NOMO-1 treated with DMSO at 0.1 percent for 48 hours (cell line): ENCODE measurements around the gene CFAP100.

Source experiments
- DNase-seq: peaks from one replicate; lab custom pipeline; 2025; ENCODE audit not compliant: unreplicated experiment; lab: John Stamatoyannopoulos, UW

Gene CFAP100

DNA sequence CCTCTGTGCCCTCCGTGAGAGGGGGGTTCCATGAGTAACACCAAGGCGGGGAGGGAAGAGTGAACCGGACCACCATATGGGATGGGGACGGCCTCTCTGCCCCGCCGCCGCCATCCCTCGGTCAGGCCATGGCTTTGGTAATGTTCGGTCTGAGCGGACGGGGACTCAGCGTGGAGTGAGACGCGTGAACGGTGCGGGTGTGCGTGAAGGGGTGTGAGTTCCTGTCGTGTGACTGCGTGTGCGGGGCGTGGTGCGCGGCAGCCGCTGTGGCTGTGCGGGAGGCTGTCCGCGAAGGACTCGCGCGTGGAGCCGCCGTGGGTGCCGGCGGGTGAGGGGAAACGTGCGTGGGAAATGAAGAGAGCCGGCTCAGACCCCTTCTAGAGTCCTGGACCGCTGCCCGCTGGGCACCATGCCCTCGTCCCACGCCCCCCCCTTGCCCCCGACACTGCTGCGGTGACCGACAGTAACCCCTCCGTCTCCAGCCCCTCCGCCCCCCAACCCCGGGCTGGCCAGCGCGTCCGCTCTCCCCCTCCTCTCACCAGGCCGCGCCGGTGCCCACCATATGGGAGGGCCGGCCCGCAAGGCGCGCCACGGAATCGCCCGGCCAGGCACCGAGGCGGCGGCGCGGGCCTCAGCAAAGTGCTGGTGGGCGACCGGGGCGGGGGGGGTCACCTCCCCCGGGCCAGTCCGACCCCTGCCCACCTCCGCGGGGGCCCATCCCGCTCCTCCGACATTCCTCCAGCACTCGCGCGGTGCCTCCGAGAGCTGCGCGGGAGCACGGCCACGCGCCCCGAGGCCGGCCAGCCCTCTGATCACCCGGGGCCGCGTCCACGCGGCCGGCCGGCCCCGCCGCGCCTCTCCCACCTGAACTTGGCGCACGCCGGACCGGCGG lies 38.1 kb upstream of the CFAP100 start:
- DNase-seq: no peak

DNA sequence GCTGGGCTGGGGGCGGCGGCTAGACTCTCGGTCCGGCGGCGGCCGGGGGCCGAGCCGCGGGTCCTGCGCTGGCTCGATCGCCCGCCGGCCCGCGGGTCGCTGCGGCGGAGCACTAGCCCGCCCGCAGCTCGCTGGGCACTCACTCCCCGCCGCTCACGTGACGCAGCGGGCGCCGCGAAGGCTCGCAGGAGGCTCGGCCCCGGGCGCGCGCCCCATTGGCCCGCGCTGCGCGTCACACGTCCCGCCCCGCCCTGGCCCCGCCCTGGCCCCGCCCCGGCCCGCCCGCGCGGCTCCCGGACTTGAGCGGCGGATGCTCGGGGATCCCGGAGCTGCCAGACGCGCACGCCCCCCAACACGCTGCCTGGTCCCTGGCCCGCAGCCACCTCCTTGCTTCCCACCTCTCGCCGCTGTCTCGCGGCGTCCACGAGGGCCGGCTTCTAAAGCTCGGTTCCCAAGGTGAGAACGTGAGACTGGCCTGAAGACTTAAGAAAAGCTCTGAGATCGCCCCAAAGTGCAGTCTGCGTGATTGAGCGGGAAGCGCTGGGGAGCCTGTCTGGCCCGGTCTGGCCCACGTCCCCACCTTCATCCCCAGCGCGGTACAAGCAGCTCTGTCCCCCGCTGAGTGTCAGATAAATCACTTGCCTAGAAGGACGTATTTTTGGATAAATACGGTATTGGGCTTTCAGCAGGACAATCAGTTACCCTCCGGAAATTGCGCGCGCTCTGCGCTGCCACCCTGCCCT lies 37.2 kb upstream of the CFAP100 start, which contains the start of gene KLF15:
Gene KLF15, minus strand, starts transcription at position 114 of the 743 bp plus-strand sequence. CDS start 4,486 bp downstream, outside the sequence.
- peak; percentile 58 for DNase-seq

DNA sequence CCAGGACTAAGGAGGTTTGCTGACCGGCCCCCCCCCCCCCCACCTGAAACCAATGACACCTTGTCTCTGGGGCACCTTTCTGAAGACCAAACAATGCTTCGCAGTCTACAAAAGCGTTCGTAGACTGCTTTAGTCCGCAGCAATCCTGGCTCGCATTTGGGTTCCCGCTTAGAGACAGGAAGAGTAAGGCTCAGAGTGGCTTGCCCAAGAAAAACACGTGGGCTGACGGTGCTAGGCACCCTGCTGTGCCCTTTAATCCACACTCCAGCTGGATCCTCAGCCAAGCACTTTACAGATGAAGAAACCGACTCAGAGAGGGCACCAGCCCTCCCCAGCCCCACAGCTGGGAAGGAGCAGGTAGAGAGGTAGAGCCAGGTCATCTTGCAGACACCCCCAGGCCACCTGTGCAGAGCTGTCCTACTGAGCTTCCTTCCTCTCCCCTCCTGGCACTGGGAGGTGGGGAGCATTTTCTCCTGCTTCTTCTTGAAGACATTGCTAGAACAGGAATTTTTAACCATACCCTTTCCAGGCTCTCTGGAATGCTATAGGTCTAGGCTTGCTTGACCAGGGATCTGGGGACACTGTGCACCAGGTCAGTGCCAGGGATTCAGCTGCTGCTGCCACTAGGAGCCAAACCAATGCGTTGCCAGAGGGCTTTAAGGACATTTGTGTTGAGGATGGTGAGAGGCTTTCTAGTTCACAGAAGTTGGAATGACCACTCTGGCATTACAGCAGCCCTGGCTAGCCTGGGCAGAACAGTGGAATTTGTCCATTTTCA lies 36.5 kb upstream of the CFAP100 start:
- no peak for DNase-seq

DNA sequence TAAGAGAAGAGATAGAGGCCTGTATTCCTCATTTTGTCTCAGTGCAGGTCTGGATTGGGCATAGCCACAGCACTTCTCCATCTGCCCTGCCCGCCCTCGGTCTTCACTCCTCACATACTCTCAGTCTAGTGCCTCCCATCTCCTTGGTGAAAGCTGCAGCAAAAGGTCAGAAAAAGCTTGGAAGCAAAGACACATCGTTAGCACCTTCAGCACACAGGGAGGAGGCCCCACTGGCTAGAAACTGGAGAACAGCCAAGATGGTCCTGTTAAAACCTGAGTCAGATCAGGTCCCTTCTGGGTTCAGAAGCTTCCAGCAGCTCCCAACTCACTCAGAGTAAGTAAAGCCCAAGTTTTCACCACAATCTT lies 35.9 kb upstream of the CFAP100 start:
- DNase-seq: no peak

DNA sequence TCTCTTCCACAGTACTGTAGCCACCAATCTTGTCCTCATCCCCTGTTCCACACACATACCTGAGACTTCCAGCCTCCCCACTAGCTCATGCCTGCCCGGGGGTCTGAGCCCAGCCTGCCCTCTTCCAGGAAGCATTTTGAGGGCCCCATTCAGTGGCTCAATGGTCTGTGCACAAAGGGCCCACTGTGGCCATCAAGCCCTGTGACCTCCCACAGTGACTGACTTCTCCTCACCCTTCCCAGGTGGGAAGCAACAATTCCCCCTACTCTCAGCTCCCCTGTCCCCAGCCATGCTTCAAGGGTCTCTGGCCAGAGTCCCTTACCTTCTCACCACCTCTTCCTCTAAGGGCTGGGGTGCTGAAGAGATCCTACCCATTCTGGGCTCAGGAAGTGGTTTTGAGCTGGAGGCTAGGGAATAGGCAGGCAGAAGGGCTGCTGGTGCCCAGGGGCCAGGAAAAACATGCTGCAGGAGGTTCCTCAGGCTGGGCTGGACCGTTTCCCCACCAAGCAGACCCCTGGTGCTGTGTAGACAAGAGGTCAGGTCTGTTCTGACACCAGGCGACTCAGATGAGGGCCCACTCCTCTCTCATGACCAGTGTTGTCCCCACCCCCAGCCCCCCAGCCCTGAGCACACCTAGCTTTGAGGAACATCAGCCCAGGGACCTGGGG lies 34.5 kb upstream of the CFAP100 start:
- DNase-seq: no peak

DNA sequence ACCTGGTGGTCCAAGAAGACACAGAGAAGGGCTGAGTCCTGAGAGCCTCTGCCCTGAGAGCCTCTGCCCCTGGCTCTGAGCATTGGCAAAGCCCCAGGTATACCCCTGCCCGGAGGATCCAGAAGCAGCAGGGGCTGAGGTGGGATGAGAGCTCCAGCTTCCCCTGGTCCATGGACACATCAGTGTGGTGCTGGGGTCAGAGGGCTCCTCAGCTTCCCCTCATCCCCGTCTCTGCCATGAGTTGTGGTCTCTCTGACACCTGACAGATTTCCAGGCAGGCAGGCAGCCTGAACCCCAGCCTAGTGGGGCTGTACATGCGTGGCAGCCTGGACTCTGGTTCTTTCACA lies 34.0 kb upstream of the CFAP100 start:
- DNase-seq: no peak

DNA sequence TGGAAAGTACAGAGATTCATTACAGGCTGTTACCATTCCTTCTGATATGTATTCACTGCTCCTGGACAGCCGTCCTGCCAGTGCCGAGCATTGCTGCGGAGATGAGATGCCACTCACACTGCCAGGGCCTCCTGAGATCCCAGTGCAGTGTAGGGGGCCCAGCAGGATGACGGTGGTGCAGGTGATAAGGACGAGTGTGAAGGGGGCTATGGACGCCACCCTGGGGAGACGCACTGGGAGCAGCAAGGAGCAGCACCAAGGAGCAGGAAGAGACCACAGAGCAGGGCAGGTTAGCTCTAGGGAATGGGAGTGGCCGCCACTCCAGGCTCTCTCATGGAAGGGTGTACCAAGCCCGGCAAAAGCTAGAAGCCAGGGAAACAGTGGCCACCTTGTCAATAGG lies 33.5 kb upstream of the CFAP100 start:
- no peak for DNase-seq

DNA sequence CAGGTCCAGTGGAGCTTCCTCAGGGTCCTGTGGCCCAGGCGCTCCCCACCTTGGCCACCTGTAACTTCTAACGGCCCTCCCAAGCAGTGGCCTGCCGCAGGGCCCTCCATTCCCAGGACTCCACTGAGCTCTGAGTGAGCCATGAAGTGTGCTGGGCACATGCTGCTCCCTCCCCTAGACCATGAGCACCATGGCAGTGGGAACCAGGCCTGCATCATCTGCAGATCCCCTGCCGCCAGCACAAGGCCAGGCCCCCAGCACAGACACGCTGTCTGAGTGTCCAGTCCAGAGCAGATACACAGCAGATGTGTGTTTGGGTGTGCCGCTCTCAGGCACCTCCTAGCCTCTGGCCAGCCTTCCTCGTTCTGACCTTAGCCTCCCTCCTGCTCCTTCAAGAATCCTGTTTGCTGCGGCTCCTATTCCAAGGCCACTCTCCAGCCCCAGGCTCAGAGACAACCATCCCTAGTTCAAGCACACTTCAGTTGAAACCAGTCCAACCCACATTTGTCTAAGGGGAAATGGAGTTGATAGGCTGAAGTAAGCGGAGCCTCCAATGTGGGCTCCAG lies 30.5 kb upstream of the CFAP100 start:
- no peak for DNase-seq

DNA sequence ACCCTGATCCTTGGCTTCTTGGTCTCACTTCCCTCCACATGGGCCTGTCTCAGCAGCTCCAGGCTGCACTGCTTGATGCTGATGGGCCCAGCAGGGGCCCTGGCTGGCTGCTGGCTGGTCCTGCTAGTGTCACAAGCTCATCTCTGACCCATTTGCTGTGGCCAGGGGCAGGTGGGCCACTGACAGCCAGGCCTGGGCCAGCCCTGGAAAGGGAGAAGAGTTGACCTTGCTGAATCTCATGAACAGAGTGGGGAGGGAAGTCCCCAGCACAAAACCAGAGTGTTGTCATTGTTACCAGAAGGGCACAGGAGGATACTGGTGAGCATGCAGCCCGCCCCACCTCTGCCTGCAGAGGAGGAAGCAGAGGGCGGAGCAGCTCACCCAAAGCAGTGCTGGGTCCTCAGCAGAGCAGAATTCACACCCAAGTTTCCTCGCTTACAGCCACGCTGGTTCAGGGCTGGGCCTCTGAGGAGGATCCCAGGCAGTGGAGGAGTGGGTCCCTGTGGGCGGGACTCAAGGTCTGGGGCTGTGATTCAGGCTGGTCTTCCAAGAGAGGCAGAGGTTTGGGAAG lies 29.9 kb upstream of the CFAP100 start:
- no peak for DNase-seq

DNA sequence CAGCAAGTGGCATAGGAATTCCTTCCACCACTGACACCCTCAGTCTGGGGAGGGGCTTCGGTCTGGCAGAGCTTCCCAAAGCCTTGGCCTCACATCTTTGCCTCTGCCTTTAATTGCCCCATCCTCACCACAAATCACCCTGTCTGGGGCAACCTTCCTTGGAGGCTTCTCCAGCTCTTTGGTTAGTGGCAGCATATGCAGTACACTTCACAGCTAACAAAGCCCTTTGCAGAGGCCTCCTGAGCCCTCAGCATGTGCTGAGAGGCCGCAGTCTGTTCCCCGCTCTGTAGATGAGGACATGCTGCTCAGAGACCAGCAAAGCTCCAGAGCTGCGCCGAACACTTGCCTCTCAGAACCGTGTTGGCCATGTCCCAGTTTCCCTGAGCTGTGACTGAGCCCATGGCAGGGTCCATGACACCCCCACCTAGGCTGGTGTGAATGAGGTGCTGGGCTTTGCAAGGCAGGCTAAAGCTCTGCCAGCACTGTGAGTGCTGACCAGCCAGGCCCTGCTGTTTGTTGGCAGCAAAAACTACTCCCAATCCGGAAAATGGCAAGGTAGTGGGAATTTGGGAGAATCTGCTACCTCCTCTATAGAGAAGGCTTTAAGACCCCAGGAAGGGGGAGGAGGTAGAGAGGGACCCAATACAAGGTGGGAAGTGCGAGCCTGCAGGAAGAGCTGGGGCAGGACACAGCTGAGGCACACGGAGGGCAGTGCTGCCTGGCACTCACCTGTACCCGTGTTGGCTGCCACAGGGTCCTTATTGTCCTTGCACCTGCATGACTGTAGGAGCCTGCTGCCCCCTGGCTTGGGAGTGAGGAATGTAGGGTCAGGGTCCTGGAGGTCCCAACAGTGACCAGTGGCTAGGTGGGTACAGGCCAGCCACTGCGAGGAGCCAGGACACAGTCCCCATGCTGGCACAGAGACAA lies 29.1 kb upstream of the CFAP100 start:
- no peak for DNase-seq

DNA sequence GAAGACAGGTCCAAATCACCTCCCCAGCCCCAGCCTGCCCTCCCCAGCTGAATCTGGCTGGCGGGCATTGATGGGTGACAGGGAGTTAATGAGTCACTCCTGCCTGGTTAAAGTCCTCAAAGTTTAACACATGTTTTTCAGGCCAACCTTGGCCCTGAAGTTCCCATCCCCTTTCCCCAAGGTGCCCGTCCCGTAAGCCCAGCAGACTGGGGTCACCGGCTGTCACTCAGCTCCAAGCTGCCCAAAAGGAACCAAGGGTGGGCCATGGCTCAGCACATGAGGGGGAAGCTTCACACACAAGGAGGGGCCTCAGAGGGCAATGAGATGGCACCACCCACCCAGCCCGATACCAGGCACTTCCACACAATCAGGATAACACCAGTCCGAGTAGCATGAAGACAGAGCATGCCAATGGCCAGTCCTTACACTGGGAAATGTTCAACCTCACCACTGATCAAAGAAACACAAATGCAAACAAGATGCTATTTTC lies 27.3 kb upstream of the CFAP100 start:
- no peak for DNase-seq

DNA sequence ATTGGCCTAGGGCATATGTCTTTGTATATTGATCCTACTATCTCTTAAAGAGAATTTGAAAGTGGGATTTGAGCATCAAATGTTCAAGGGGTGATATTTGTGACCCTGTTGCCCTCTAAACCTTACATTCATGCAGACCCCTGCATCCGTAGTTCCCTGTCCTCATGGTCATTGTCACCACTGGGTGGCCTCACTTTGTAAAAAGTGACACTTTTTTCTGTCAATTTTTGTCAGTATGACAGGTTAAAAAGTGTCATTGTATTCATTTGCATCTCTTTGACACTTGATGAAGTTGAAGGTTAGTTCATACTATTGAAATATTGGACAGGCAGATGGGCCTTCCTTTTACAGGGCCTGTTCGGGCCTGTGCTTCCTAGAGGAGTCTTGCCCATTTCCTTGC lies 25.2 kb upstream of the CFAP100 start:
- no peak for DNase-seq

DNA sequence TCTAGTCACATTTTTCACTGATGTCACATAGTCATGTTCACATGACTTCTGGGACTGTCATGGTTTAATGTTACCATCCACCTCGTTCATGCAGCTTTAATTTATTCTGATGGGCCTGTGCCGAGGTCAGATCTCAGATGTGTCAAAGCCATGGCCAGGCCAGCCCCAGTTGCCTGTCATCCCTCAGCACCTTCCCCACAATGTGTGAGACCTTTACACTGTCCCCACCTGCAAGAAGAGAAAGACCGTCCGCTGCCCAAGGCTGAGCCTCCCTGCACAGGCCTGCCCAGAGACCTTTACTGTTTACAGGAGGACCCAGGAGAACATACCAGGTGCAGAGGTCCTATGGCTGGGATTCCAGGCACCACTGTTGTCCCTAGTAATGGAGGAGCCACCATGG lies 24.7 kb upstream of the CFAP100 start:
- no peak for DNase-seq

DNA sequence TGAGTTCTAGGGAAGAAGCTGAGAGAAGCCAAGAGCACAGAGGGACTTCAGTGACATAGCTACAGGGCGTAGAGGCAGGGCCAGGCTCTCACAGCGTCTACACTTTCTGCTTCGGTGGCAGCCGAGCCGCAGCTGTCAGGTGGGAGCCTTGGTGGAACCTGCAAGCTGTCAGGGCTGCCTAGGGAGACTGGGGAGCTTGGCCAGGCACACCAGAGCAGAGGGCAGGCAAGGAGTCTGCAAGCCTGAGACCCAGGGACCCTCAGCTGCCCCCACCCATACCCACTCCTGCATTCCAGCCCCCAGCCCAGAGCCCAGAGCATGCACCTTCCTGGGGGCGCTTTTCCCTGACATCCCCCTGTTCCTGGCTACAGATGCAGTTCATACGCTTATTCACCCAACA lies 24.1 kb upstream of the CFAP100 start:
- no peak for DNase-seq

DNA sequence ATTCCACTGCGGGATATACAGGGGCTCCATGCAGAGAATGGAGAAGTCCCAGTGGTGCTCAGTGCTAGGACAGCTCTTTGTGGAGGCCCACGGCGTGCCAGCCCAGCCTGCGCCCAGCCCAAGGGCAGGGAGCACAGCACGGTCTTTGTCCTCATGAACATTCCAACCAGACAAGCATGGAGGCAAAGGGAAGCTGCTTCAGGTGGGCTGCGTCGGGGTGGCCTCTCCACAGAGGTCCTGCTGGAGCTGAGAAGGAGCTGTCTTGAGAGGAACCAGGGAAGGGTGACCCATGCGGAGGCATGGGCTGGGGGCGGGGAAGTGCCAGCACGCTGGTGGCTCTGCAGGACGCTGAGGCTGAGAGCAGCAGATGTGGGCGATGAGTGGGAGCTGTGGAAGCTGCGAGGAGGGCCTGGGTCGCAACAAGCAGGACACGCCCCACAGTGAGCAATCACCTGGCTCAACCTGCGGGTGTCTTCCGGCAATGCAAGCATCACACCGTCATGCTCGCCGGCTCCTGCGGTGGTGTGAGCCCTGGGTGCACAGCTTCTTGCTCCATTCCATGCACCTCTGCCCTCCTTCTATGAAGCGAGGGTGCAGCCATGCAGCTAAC lies 23.5 kb upstream of the CFAP100 start:
- no peak for DNase-seq

DNA sequence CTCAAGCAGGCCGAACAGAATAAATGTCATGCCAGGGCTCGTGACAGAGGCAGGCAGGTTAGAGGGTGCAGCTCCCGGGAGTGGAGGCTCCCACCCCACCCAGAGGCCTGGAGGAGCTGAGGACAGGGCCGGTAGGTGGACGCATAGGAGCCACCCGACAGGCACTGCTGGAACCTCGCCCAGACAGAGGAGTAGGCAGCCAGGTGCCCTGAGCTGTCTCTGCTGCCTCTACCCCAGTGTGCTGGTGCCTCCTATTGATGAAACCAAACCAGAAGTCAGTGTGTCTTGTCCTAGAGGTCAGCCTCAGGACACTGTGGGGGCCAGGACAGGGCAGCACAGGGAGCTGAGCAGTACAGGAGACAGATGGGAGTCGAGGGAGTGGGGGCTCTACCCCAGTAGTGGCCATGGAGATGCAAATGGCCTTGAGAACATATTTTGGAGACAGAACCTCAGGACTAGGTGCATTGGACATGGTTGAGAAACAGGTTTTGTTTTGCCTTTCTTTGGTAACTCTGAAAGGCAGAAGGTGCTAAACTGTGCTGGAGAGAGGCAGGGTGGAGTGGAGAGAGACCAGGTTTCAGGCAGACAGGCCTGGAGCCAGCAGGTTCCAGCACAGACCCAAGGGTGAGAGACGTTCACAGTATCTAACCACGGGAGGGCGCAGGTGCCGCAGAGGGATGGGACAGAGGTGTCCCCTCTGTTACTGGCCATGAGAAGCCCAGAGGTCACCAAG lies 22.1 kb upstream of the CFAP100 start:
- no peak for DNase-seq

DNA sequence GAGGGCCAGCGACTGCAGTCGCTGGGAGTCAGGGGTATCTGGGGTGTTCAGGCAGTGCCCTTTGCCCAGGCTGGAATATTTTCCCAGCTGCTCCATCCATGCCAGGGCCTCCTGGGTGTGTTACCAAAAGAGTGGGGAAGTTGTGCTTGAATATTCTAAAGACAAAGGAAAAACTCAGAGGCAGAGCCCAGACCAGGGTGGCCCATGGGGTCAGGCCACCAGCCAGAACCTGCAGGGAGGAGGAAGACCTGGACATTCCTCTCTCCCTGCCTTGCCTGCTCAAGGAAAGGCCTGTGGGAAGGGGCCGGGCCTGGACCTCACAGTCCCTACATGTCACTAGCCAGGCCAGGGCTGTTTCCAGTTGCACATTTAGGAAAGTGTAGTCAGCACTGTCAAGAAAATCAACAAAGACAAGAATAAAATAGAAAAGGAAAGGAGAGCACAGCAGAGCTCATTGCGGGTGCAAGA lies 21.5 kb upstream of the CFAP100 start:
- DNase-seq: no peak
